HG03342 (cell line): ENCODE data around the gene RNF4.
"Not testable (repeated sequence)": the region's sequence is repeated elsewhere in the genome, so short reads cannot be mapped to it uniquely, and the experiment has no call there.

Source experiments
- ATAC-seq: cut with Tn5 transposase; IDR thresholded peaks from one replicate; pipeline ENCODE4 v1.9.1; 2021; ENCODE audit warnings: mild to moderate bottlenecking, moderate library complexity; ENCODE audit not compliant: unreplicated experiment

RNF4 gene

DNA sequence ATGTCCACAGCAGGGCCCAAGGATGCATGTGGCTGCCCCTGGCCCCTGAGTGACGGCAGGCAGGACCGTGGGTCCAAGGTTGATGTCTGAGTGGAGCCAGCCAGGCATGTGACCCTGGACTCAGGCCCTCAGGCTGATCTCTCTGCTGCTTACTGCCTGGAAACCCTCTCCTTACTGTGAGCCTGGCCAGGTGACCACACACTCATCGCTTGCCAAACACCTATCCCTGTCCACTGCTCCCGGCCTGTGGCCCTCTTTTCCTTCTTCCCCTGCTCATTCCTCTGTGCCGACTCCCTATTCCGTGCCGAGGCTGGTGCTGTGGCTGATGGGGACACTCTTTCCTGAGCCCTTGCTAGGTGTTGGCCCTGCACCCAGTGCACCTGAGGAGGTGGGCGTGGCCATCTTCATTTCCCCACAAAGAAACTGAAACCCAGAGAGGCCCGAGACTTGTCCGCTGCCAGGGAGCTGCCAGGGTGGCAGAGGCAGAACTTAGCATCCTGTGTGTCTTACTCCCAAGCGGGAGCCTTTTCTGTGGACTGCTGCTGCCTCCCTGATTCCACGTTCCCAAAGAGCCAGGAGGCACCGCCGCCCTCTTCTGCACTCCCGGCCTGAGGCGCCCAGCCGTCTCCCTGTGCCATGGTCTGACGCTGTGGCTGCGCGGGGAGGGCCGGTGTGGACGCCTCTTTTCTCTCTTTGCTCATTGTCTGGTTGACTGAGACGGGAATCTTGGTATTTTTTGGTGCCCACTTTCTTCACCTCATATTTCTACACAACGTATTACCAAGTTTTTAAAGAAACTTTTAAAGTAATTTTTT lies 11.2 kb upstream of the RNF4 start:
- no peak for ATAC-seq

DNA sequence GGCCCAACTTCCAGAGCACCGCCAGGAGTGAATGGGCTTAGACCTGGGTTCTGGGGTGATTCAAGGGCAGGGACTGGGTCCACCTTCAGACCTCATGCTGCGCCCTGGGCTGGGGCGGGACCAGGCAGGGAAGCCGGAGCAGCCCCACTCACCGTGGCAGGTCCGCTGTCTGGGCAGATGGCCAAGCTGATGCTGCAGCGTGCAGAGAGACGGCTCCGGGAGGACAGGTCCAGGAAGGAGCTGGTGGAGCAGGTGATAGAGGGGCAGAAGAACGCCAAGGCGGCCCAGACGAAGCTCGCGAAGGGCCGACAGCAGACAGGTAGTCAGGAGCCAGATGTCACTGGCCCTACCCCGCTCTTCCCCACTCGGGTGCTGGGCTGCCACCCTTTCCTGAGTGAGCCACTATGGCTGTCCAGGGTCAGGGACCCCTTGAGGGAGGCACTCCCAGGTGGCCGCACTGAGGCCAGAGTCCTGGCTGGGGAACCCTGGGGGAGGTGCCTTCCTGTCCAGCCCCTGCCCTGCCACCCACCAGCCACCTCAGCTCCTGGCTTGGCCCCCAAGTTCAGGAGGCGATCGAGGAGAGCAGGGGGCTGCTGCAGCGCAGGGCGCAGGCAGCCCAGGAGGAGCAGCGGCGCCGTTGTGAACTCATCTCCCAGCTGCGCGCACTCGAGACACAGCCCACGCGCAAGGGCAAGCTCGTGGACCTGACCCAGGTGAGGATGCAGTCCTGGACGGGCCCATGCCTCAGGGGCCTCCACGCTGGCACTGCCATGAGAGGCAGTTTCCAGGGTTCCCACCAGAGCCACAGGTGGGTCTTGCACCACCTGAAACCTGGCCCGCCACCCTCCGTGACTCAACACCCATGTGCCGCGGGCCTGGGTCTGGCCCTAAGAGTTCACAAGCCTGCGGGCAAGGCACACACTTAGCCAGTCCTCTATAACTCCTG lies 10.1 kb upstream of the RNF4 start:
- ATAC-seq, result no peak

- no peak for ATAC-seq
Observed at GRCh38 chr4:2459589-2460349, 9.1 kb upstream of the RNF4 start.

DNA sequence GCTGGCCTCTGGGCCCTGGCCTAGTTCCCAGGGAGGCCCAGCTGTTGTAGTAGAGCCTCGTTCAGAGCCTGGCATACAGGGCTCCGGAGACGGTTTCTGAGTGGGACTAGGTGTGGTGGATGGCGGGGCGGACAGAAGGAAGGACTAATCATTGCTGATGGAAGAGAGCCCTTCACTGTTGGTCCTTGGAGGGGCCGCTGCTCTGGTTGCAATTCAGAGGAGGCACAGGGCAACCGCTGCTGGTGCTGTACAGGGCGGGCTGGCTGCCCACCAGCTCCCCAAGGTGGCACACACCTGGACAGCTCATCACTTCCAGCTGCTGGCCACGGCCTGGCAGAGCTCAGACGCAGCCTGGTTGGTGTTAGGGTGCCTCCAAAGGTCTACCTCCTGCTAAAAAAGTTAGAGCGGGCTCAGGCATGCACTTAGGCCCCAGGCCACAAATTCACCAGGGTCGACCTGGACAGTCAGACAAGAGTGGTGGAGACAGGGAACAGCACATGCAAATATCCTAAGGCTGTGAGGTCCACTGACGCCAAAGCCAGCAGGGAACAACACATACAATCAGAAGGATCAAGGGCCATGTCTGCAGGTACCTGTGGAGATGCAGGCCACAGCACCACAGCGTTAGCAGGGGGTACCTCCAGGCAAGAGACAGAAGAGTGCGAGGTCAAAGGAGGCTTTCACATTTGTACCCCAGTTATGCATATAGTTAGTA lies 7.5 kb upstream of the RNF4 start:
- ATAC-seq, result no peak

- peak; percentile 81 for ATAC-seq
Observed at GRCh38 chr4:2462218-2462991, 6.5 kb upstream of the RNF4 start.

DNA sequence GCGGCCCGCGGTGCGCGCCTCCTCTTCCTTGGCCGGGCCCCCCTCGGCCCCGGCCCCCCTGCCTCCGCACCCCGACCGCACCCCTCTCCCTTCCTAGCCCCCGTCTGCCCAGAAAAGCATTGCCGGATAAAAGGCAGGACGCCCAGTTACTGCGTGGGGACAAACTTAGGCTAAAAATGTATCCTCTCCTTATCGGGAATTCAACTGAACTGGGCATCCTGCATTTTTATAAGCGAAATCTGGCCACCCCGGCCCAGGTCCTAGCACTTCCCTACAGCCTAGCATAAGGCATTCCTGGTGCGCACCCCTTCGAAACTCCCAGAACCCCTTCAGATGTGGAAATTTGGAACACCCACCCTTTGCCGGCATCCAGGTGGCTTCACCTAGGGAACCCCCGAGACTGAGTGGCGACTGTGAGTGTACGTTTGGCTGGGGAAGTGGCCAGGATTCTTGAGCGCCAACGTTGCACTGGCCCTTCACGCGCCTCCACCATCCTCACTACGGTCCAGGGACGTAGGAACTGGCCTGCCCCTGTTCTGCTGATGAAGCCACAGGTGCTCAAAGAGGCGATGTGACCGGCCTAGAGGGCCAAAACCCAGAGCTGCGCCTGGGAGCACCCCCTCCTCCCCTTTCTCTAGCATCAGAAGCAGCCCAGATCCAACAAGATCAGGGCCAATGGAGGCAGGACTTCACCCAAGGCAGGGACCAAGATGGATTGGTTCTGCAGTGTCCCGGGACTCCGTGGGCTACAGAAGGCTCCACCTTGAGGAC lies 5.7 kb upstream of the RNF4 start:
- ATAC-seq, result no peak

DNA sequence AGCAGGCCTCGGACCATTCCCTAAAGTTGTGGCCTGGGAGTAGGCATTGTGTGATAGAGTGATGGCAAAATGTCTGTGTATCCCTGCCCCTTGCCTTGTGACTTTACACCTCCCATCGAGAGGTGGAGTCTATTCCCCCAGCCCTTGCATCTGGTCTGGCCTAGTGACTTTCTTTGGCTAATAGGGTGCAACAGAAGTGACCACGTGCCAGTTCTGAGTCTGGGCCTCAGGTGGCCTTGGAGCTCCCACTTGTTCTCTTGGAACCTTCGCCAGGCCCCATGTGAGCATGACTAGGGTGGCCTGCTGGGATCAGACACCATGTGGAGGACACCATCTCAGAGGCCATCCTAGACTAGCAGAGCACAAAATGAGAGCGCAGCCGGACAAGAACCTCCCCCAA lies 3.9 kb upstream of the RNF4 start:
- ATAC-seq, result no peak

DNA sequence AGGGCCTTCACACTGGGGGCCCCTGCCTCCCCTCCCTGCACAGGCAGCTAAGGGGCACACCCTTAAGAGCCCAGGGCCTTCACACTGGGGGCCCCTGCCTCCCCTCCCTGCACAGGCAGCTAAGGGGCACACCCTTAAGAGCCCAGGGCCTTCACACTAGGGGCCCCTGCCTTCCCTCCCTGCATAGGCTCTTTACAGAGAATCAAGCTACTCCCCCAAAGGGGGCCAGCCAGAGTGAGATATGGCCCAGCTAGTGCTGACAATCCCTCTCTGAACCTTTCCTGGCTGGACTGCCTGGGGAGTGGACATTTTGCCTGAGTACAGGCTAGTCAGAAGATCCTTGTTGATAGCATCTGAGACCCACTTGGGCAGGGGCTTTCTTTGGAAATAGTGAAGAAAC lies 3.4 kb upstream of the RNF4 start:
- ATAC-seq, result not testable (repeated sequence)

GRCh38 chr4:2469192-2469984 lies 482 bp downstream of the RNF4 start:
- peak; percentile 50 for ATAC-seq

GRCh38 chr4:2470791-2471190 lies 1.9 kb downstream of the RNF4 start:
- ATAC-seq, result no peak

DNA sequence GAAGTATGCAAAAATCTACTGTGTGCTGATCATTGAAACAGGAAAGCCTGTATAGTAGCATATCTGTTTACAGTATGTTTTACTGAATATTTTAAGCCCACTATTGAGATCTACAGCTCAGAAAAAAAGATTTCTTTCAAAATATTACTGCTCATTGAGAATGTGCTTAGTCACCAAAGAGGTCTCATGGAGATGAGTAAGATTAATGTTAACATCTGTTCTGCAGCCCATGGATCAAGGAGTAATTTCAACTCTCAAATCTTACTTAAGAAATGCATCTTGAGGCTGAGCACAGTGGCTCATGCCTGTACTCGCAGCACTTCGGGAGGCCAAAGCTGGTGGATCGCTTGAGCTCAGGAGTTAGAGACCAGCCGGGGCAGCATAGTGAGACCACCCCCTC lies 3.3 kb downstream of the RNF4 start:
- ATAC-seq, result no peak

GRCh38 chr4:2478229-2478628 lies 9.3 kb downstream of the RNF4 start:
- ATAC-seq, result no peak

DNA sequence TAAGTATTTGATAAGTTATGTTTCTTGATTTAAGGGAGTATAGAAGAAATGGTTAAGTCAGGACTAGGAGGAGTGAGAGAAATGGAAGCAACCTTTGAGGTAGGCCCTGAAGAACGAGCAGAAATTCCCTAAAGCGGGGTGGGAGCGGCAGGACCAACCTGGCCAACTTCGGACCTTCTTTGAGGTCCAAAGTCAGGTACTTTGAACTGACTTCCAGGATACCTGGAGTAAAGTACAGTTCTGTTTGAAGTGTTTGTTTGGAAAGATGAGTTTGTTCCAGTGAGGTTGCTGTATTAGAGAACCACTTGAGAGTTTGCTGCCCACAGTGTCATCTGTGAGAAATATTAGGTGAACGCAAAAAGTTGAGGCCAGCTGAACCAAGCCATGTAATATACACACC lies 11.7 kb downstream of the RNF4 start:
- no peak for ATAC-seq

DNA sequence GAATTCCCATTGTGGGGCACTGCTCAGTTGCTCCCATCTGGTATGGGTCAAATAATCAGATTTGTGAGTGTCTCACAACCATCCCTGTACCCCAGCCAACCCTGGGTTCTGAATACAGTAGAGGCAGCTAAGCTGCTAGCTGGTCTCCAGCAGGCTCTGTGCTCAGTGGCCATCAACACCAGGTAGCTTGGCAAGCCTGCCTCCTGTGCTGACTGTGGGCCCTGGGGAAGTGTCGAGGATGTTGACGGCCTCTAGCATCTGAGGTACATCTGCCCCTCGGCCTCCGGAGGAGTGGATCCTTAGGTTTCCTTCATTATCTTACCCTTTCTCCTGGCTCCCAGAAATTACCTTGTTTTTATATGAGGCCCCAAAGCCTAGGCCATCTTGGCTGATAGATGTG lies 13.3 kb downstream of the RNF4 start:
- no peak for ATAC-seq

DNA sequence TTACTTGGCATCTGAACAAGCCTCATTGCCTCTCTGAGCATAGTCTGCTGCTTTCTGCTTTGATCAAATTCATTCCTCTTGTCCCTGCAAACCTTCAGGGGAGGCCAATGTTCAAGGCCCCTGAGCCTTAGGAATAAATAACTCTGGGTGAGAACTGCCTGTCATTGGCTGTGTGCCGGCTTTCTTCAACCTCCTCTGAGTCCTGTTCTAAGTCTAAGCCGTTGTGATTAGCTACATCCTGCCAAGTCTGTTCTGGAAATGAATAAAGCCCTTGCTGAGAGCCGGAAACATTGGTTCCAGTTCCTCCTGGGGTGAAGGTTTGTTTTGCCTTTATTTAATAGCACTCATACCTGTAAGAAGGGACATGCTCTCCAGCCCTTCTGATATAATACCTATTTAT lies 13.8 kb downstream of the RNF4 start:
- ATAC-seq, result peak; percentile 50

DNA sequence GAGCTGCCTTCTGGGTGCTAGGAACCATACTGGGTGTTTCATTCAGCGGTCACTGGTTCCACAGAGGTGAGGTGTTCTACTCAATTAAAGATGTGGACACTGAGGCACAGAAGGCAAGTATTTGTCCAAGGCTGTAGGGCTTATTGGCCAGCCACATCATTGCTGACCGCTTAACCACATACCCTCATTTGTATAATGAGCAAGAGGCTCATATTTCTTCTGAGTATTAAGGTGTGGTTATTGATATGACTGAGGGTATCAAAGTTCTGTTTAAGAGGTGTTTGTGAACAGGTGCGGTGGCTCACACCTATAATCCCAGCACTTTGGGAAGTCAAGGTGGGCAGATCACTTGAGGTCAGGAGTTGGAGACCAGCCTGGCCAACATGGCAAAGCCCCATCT lies 14.3 kb downstream of the RNF4 start:
- no peak for ATAC-seq

DNA sequence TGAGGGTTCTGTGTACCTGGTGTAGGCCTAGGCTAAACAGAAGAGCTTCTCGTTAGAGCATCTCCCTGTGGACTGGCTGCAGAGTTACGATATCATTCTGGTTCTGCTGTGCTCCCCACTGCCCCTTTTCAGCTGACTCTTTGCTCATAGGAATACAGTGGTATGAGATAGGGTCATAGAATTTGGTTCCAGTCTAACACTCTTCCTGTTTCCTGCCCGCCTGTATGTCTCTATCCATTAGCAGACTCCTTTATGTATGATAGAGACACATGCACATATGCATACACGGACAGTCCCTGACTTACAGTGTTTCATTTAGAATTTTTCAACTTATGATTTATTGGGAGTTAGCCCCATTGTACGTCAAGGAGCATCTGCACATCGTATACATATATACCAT lies 15.3 kb downstream of the RNF4 start:
- no peak for ATAC-seq

DNA sequence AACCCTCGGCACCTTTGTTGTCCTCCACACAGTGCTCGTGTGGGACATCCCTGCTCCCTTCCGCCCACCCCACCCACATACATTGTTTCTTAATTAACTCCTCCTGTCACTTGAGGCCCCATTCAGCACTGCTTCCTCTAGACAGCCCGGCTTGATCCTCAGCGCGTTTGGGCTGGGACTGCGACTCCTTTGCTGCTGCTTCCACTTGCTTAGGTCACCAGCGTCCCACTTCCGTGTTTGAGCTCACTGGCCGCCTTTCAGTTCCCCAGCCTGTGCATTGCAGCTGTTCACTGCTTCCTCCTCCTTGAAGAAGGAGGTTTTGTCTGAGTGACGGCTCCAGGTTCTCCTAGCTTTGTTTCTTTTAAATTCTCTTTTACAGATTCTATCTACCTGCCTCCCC lies 16.1 kb downstream of the RNF4 start:
- ATAC-seq, result peak; percentile 57
